GM21360 (cell line): ENCODE data around the gene PRORP.
A peak's percentile ranks its signal among the peaks of the same experiment; 100 is the strongest.
"Not testable (repeated sequence)": the region's sequence is repeated elsewhere in the genome, so short reads cannot be mapped to it uniquely, and the experiment has no call there.

Experiments used
- ATAC-seq: cut with Tn5 transposase; IDR thresholded peaks from one replicate; pipeline ENCODE4 v1.9.1; 2021; ENCODE audit warnings: mild to moderate bottlenecking, moderate library complexity; ENCODE audit not compliant: unreplicated experiment

PRORP gene

DNA sequence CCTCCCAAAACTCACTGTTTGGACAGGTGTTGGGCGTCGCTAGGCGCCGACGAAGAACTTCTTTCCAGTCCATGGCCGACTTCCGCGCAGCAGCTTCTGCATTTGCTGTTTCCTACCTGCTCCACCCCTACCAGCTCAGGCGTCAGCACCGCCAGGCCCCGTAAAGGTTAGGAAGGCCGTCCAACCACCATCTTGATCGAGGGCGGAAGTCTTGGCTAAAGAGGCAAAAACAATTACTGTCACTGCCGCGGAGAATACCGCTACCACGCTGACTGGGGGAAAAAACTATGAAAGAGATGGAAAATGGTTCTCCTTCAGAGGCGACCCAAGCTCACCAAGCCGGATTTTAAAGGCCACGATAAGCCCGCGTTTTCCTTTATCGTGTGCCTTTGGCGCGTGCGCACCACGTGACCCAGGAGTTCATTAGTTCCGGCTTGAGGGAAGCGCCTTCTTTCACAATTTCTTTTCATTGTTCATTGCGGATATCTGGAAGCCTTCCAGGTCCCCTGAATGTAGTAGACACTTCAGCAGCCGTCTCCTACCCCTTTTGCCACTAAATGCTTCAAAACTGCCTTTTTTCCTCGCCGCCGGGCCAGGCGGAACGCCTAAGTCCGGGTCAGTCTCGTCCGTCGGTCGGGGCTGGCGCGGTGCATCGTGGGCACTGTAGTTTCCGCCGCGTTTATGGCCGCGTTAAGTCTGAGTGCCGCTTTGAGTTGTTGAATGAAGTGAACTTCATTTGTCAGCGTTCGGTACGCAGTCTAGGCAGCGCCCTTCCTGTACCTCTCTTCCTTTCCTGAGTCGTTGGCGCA, at the start of gene PRORP, which contains the start of gene PPP2R3C:
Gene PRORP (plus strand): TSS at position 666 of the 809 bp plus-strand sequence. CDS start 694 bp downstream, outside the sequence.
Gene PPP2R3C (minus strand): TSS at position 104 of the 809 bp plus-strand sequence. CDS start 31 bp downstream, at position 73.
- peak; percentile 76 for ATAC-seq

DNA sequence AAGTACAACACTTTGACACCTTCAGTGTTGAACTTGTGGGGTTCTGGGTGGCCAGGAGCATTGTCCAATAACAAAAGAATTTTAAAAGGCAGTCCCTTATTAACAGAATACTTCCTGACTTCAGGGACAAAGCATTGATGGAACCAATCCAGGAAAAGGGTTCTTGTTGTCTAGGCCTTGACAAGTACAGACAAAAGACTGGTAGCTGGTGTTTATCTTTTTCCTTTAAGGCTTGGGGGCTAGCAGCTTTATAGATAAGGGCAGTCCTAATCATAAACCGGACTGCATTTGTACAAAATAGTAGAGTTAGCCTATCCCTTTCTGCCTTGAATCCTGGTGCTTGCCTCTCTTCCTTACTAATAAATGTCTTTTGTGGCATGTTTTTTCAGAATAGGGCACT, 48.9 kb upstream of the PRORP start:
- ATAC-seq, result no peak

DNA sequence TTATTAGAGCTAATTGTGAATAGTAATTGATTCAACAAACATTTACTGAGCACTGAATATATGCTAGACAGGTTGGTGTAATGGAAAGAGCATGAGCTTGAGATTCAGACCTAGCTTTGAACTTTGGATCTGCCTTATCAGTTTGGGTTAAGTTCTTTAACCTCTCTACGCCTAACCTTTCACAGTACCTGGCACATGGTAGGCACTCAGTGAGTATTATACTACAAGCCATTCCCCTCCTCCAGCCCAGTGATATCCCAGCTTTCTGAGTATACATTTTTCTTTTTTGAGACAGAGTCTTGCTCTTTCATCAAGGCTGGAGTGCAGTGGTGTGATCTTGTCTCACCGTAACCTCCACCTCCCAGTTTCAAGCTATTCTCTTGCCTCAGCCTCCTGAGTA, 44.3 kb upstream of the PRORP start:
- ATAC-seq, result no peak

DNA sequence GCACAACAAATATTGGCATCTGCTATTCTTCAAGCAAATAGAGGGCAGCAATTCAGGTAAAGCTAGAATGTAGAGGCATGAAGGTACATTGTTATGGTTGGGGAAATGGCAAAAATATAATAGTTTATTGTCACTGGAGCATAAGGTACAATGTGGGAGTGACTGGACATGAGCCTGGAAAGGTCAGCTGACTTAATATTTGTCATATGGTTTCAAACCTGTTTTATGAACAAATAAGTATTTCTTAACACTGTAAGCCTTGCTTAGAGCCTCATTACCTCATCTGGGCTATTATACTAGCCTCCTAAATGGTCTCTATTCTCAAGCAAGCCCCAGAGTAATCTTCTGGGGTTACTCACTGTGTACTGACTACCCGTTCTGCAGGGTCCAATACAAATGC, 42.6 kb upstream of the PRORP start:
- no peak for ATAC-seq

DNA sequence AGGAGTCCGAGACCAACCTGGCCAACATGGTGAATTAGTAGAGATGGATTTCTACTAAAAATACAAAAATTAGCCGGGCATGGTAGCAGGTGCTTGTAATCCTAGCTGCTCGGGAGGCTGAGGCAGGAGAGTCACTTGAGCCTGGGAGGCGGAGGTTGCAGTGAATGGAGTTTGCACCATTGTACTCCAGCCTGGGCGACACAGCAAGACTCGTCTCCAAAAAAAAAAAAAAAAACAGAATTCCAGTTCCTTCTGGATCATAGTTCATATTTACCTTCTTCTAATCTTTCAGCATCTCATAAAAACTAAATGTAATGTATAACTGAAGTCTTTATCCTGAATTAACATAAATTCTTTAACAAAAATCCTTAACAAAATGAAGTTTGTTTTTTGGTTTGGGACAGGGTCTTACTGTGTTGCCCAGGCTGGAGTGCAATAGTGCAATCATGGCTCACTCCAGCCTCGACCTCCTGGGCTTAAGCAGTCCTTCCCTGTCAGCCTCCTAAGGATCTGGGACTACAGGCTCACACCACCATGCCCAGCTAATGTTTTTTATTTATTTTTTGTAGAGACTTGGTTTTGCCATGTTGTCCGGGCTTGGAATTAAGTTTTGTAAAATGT, 38.7 kb upstream of the PRORP start:
- no peak for ATAC-seq

DNA sequence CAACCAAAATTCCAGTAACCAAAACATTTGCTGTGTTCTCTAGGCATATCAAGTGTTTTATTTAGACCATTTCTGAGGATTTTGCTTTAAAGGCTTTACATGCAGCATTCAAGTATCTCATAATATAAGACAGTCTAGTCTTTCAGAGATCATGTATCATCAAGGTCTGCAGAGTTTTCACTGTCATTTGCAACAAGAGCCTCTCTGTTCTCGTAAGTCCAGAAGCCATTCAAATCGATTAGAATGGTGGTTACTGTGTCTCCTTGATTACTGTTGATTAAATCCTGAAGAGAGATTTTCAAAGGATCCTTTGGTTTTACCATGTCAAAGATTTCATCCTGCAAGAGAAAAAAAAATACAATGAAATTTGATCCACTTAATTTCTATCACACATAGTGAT, 36.9 kb upstream of the PRORP start:
- no peak for ATAC-seq

DNA sequence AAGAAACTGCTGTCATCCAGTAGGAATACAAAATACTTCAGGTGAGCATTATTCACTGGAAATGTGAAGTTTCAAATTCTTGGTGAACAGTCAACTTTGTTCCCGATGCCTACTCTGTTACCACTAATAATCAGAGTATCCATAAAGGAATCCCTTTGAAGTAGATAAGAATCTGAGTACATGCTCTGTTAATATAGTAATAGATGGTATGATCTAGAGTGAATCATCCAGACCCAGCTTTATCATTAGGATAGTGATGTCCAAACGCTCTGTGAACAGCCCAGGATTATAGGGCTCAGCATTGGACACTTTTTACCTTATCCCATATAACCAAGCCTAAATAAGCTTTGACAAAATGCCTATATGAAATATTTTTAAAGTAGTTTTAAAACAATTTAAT, 33.8 kb upstream of the PRORP start:
- ATAC-seq, result no peak

DNA sequence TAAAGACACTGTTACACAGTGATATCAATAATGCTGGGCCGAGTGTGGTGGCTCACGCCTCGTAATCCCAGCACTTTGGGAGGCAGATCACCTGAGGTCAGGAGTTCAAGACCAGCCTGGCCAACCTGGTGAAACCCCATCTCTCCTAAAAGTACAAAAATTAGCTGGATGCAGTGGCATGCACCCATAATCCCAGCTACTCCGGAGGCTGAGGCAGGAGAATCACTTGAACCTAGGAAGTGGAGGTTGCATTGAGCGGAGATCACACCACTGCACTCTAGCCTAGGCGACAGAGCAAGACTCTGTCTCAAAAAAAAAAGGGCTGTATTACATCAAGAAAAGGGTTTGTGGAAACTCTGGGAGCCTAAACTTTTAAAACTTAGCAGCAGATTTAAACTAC, 27.7 kb upstream of the PRORP start:
- not testable (repeated sequence) for ATAC-seq

DNA sequence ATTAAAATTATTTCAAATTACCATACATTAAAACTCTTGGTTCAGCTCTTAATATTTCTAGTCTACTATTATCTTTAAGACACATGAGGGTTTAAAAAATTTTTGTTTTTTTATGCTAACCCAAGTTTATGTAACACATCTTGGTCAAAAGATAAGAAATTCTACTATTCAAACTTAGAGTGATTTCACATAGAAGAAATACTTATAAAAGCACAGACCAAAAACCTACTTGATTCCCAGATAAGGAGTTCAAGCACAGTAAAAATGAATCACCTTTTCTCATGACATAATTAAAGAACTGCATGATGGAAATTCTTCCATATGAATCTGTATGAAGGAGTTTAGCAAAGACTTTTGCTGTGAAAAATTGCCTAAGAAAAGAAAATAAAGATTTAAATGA, 14.5 kb upstream of the PRORP start:
- ATAC-seq, result no peak

DNA sequence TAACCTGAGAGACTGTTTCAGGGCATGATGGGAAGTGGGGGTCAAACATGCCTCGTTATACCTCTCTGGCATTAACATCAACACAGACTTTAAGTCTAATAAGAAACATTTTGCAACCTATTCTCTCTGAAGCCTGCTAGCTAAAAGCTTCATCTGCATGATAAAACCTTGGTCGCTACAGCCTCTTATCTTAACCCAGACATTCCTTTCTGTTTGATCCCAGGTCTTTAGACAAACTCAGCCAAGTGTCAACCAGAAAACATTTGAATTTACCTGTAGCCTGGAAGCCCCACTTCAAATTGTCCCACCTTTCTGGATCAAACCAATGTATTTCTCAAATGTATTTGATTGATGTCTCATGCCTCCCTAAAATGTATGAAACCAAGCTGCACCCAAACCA, 9.7 kb upstream of the PRORP start:
- ATAC-seq, result no peak

DNA sequence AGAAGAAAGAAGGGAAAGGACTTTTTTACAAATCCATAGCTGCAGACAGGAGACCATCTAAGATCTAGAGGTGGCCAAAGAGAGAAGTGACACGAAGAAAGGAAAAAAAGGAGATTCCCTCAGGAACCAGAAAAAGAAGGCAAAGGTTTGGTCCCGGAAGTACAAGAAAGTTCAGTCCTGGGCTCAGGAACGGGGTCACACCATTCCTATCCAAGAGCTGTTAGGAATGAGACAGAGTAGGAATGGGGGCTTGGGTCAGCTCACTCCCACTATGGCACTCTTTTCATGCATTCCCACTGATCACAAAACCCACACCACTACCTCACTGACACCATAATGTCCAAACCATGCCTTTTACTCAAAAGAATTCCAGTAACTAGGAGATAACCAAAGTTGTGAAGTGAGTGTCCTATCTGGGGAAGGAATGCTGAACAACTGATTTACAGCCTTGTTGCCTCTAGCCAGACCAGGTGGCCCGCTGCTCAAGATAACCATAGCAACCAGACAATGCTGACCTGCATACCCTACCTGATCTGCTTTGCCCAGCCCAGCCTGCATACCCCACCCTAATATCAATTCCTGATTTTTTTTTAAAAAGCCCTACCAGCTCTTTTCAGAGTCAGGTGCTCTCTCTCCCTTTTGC, 8.9 kb upstream of the PRORP start:
- ATAC-seq, result no peak

DNA sequence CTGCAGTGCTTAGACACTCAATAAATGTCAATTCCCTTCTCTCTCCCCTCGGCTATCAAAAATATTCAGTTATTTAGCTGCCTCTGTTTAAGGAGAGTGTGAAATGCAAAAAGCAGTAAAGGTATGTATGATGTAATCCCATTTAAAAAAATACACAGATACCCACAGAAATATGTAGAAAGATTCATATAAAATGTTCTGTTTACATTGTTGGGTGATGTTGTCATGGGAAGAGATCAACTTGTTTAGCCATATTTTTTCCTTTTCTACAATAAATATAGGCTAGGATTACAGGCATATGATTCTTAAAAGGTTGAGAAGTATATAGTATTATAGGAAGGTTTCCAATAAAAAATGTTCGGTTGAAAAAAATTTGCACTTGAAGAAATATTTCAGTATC, 8.3 kb upstream of the PRORP start:
- no peak for ATAC-seq

DNA sequence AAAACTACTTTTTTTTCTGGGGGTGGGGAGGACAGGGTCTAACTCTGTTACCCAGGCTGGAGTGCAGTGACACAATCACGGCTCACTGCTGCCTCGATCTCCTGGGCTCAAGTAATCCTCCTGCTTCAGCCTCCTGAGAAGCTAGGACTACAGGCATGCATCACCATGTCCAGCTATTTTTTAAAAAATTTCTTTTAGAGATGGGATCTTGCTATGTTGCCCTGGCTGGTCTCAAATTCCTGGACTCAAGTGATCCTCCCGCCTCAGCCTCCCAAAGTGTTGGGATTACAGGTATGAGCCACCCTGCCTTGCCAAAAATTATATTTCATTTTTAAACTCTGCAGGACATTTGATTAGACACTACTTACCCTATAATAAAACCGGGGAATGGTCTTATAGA, 6.1 kb upstream of the PRORP start:
- no peak for ATAC-seq

DNA sequence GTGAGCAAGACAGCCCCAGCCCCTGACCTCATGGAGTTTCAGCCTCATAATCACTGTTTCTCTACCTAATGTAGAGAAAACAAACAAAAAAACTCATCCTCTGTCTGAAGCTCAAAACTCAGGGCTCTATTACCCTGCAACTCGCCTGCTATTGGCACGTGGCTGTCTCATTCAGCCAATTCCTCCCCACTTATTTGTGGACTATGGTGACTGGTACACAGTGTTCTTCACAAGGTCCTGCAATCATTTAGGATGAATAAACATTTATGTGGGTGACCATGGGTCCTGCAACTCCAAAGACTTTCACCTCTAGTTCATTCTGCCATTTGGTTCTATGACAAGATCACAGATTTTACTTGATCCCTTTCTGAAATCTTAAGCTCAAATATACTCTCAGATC, 5.2 kb upstream of the PRORP start:
- no peak for ATAC-seq

DNA sequence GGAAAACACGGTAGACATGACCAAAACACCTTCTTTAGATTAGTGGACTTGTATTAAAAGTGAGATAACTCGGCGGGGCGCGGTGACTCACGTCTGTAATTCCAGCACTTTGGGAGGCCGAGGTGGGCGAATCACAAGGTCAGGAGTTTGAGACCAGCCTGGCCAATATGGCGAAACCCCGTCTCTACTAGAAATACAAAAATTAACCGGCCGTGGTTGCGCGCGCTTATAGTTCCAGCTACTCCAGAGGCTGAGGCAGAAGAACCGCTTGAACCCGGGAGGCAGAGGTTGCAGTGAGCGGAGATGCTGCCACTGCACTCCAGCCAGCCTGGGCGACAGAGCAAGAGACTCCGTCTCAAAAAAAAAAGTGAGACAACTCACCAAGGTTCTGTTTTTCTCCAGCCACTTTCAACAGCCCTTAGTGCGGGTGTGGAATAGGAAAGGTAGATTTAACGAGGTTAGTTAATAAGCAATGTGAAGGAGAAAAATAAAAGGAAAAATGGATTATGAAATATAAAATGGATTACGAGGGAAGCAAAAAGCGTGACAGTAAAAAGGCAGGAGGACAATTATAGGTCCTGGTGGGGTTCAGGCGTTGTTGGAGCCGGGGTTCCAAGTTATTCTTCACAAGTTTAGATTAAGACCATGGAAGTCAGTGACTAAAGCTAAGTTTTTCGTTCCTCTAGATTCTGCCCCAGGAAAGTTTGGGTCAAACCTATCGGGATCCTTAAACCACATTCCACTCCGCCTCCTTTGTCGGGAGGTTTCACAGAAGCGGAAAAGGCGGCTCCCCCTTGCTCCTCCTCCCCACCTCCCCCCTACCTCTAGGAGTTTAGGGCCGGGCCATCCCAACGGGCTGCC, 1.1 kb upstream of the PRORP start:
- no peak for ATAC-seq

DNA sequence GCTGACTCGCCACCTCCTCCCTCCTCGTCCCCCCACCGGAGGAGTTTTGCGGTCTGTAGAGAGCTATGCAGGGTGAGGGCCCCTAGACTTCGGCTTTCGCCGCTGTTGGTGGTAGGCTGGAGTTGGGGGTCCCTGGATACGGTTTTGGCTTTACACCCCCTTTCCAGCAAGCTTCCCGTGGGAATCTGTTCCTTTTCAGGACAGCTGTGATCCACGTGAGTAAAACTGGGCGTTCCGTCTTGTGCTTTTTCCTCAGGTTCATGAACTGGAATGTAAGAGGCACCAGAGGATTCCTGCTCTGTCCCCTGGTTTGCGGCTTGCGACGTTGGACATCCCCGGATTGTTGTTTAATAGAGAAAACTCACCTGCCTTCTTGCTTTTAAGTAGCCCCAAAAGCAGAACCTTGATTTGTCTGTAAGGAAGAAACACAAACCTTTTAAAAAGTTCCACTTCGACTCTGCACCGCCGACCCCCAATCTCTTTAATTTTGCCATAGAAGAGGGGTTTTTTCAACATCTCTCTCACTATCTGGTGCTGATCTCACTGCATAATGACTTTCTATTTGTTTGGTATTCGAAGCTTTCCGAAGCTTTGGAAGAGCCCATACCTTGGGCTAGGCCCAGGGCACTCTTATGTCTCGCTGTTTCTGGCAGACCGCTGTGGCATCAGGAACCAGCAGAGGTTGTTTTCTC, 490 bp downstream of the PRORP start:
- peak; percentile 43 for ATAC-seq

DNA sequence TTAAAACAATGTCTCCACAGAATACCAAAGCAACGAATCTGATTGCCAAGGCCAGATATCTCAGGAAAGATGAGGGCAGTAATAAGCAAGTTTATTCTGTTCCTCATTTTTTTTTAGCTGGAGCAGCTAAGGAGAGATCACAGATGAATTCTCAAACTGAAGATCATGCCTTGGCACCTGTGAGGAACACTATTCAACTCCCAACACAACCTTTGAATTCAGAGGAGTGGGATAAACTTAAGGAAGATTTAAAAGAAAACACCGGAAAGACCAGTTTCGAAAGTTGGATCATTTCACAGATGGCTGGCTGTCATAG, 994 bp downstream of the PRORP start:
- no peak for ATAC-seq

DNA sequence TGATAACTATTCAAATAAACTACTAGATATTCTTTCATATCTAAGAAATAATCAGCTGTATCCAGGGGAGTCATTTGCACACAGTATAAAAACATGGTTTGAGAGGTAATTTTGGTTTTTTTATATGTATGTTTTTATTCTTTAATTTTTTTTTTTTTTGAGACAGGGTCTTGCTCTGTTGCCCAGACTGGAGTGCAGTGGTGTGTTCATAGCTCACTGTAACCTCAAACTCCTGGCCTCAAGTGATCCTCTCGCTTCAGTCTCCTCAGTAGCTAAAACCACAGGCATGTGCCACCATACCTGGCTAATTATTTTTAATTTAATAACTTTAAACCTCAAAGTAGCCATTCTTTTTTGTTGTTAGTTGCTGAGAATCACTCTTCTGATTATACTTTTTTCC, 1.8 kb downstream of the PRORP start:
- no peak for ATAC-seq

DNA sequence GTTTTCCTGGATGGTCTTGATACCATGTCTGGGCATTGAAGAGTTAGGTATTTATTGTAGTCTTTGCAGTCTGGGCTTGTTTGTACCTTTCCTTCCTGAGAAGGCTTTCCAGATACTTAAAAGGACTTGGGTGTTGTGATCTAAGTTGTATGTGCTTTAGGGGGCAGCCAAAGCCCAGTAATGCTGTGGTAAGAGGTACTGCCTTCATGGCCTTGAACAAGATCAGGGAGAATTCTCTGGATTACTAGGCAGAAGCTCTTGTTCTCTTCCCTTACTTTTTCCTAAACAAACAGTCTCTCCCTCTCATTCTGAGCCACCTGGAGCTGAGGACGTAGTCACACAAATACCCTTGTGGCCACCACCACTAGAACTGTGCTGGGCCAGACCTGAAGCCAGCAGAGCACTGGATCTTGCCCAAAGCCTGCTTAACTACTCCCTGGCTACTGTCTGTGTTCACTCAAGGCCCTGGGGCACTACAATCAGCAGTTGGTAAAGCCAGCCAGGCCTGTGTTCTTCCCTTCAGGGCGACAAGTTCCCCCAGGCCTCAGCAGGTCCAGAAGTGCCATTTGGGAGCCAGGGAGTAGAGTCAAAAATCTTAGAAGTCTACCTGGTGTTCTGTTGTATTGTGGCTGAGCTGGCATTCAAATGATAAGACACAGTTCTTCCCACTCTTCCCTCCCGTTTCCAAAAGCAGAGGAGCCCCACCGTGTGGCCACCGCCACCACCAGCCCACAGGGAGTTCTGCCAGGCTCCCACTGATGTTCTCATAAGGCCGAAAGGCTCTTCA, 11.4 kb downstream of the PRORP start:
- ATAC-seq, result no peak
